Natural killer cell (primary cell): Measurements from ENCODE around the gene ZNF446. TPM values are rescaled to one million over a fixed set of nuclear protein-coding genes. Genes with fewer than 3 reads are reported as not detected.
"Not testable (repeated sequence)": the region's sequence is repeated elsewhere in the genome, so short reads cannot be mapped to it uniquely, and the experiment has no call there.

ENCODE experiments used
- ATAC-seq, 3 donors: fragments of 150-1000 bp in 2 of 3; fragments of 200-7000 bp in 1 of 3; cut with Tn5 transposase; 1 replicate in 1 of 3; 2 replicates in 2 of 3; pipeline ENCODE4 v1.10.0; 2021; ENCODE audit warnings: mild to moderate bottlenecking in 2 of 3, moderate library complexity in 2 of 3
- DNase-seq, 2 donors: peaks; one replicate each; pipeline versions ENCODE4 v3.0.0 to v3.0.0-alpha.2; 2013 to 2021; ENCODE audit warnings: mixed read lengths in 1 of 2
- H3K27ac ChIP-seq: one replicate; pipeline ENCODE4 v1.5.1; 2013; ENCODE audit warnings: mild to moderate bottlenecking, low read length
- H3K27me3 ChIP-seq: one replicate; pipeline ENCODE4 v1.6.1; 2013; ENCODE audit warnings: low read length; ENCODE audit not compliant: control insufficient read depth, insufficient read depth
- H3K36me3 ChIP-seq: one replicate; pipeline ENCODE4 v1.6.1; 2013; ENCODE audit warnings: low read length; ENCODE audit not compliant: control insufficient read depth, insufficient read depth
- H3K4me1 ChIP-seq: one replicate; pipeline ENCODE4 v1.6.1; 2013; ENCODE audit warnings: low read length; ENCODE audit not compliant: control insufficient read depth, insufficient read depth
- H3K4me3 ChIP-seq: one replicate; pipeline ENCODE4 v1.5.1; 2013; ENCODE audit warnings: low read length
- H3K9me3 ChIP-seq: one replicate; pipeline ENCODE4 v1.6.1; 2013; ENCODE audit warnings: low read length; ENCODE audit not compliant: control insufficient read depth, insufficient read depth
- H3K27ac Mint-ChIP-seq, 2 donors: one replicate each; pipeline ENCODE4 v1.8.0; 2022; ENCODE audit warnings: mild to moderate bottlenecking in 2 of 2, mixed read lengths in 2 of 2, moderate library complexity in 1 of 2
- H3K27me3 Mint-ChIP-seq, 2 donors: one replicate each; pipeline ENCODE4 v1.8.0; 2022; ENCODE audit warnings: low read depth in 2 of 2, mixed read lengths in 2 of 2
- H3K36me3 Mint-ChIP-seq: one replicate; pipeline ENCODE4 v1.8.0; 2022; ENCODE audit warnings: mixed read lengths
- H3K4me1 Mint-ChIP-seq, 2 donors: one replicate each; pipeline ENCODE4 v1.8.0; 2022; ENCODE audit warnings: mixed read lengths in 2 of 2
- H3K4me3 Mint-ChIP-seq: one replicate; pipeline ENCODE4 v1.8.0; 2022; ENCODE audit warnings: mild to moderate bottlenecking, moderate library complexity, mixed read lengths
- H3K9me3 Mint-ChIP-seq, 2 donors: one replicate each; pipeline ENCODE4 v1.8.0; 2022; ENCODE audit warnings: mixed read lengths in 2 of 2
- CTCF ChIP-seq: fragments of 200-600 bp; IDR thresholded peaks from one replicate; pipeline ENCODE4 v1.8.0; 2022; ENCODE audit warnings: antibody characterized with exemption
- WGBS: methylation state at CpG from one replicate; pipeline ENCODE4 v1.1.7; 2013; ENCODE audit warnings: missing lambda C conversion rate; ENCODE audit not compliant: insufficient coverage; 5-methylcytosine and 5-hydroxymethylcytosine counted together
- intact Hi-C: fragments of 100-400 bp; cut with micrococcal nuclease; formaldehyde crosslinking; loops from one replicate; pipeline ENCODE4 v1.14.2; 2022
- total RNA-seq, 4 donors: library from RNA; stranded (reverse); fragments of 120-200 nt in 1 of 4; gene quantifications; one replicate each; pipeline versions ENCODE4 v1.2.3 to v1.2.4, GENCODE V29; 2013 to 2022

The ZNF446 gene
- total RNA-seq, 3 donors from 2014 or later (not counting 1 experiment from before 2014, with no cell fraction given): 11.9 to 14.5 (median 13.5) TPM

GRCh38 chr19:58434217-58434616 lies 41.9 kb upstream of the ZNF446 start:
- Mint-ChIP-seq H3K4me3 (no peak overlapping the region), H3K27me3 (no peaks in the 10 kb centered on the region), H3K4me1 (peaks cover 3 to 4% of the 10 kb centered on the region in 2 donors), H3K9me3 (peaks cover 7 to 17% of the 10 kb centered on the region in 2 donors), H3K36me3 (peaks cover 50% of the 10 kb centered on the region), H3K27ac (no peak overlapping the region)
- intact Hi-C loops: no loop called here
- no peak for DNase-seq
- Histone ChIP-seq H3K4me3 (no peak overlapping the region), H3K27ac (no peak overlapping the region), H3K9me3 (peaks cover 88% of the 10 kb centered on the region), H3K36me3 (peaks cover 31% of the 10 kb centered on the region), H3K4me1 (peaks cover 4% of the 10 kb centered on the region), H3K27me3 (no peaks in the 10 kb centered on the region)
- no peak for ATAC-seq
- WGBS: 100% methylated on average over 1 of the region's 2 CpGs
- TF ChIP-seq CTCF: no peak

- Mint-ChIP-seq H3K27me3 (peaks cover 0 to 6% of the 10 kb centered on the region in 2 donors), H3K4me1 (peaks cover 25 to 27% of the 10 kb centered on the region in 2 donors), H3K4me3 (peak within 1 kb of the TSS; percentile 98), H3K9me3 (peaks cover 10 to 15% of the 10 kb centered on the region in 2 donors), H3K36me3 (peaks cover 34% of the 10 kb centered on the region), H3K27ac (peak within 1 kb of the TSS; percentile 97 to 98)
- TF ChIP-seq CTCF: no peak
- Histone ChIP-seq H3K4me3 (peak within 1 kb of the TSS; percentile 60), H3K27ac (peak within 1 kb of the TSS; percentile 87), H3K27me3 (no peaks in the 10 kb centered on the region), H3K9me3 (peaks cover 40% of the 10 kb centered on the region), H3K4me1 (peaks cover 19% of the 10 kb centered on the region), H3K36me3 (peaks cover 18% of the 10 kb centered on the region)
- peak; percentile 92 to 99 for DNase-seq
- intact Hi-C loops: loop anchor here (1.0 to 2.0 kb wide), 6 partner anchors 11 to 59 kb away; partner anchors contain the start of genes RPS5, ZNF324B and ZNF837
- ATAC-seq: peak; percentile 94 to 98 (median 96)
- 7% methylated on average over 59 of the region's 59 CpGs for WGBS
These were observed 36.3 kb upstream of the ZNF446 start, which contains the start of gene ZNF132 for GRCh38 chr19:58439576-58440554. Gene ZNF132 (minus strand): TSS chr19:58440153. CDS start chr19:58439821, 332 bp downstream.

- Mint-ChIP-seq H3K4me3 (peak overlapping the region; percentile 98), H3K4me1 (peaks cover 25 to 27% of the 10 kb centered on the region in 2 donors), H3K27me3 (peaks cover 0 to 6% of the 10 kb centered on the region in 2 donors), H3K27ac (peak overlapping the region; percentile 97 to 98), H3K9me3 (peaks cover 10 to 15% of the 10 kb centered on the region in 2 donors), H3K36me3 (peaks cover 27% of the 10 kb centered on the region)
- Histone ChIP-seq H3K27ac (peak overlapping the region; percentile 87), H3K36me3 (peaks cover 11% of the 10 kb centered on the region), H3K9me3 (peaks cover 33% of the 10 kb centered on the region), H3K4me3 (peak overlapping the region; percentile 60), H3K4me1 (peaks cover 19% of the 10 kb centered on the region), H3K27me3 (no peaks in the 10 kb centered on the region)
- TF ChIP-seq CTCF: no peak
- ATAC-seq (no peak), DNase-seq (no peak)
- intact Hi-C loops: loop anchor here (1.0 to 2.0 kb wide), 6 partner anchors 11 to 59 kb away; partner anchors contain the start of genes RPS5, ZNF324B and ZNF837
- WGBS: 19% methylated on average over 31 of the region's 31 CpGs
These were observed 35.6 kb upstream of the ZNF446 start for GRCh38 chr19:58440556-58440955.

GRCh38 chr19:58442986-58443385 lies 33.2 kb upstream of the ZNF446 start:
- WGBS: 87% methylated on average over 7 of the region's 7 CpGs
- H3K4me3 Mint-ChIP-seq, H3K27ac ChIP-seq, H3K4me3 ChIP-seq, H3K36me3 ChIP-seq, H3K27ac Mint-ChIP-seq, H3K27me3 ChIP-seq, ATAC-seq, H3K36me3 Mint-ChIP-seq, intact Hi-C loops, H3K9me3 Mint-ChIP-seq, DNase-seq: not testable (repeated sequence)
- H3K27me3 Mint-ChIP-seq: peaks cover 14% of the 10 kb centered on the region in 2 donors
- H3K9me3 ChIP-seq: peaks cover 16% of the 10 kb centered on the region
- peaks cover 25 to 27% of the 10 kb centered on the region in 2 donors for H3K4me1 Mint-ChIP-seq
- H3K4me1 ChIP-seq: peaks cover 19% of the 10 kb centered on the region

- H3K27ac Mint-ChIP-seq, ATAC-seq, H3K4me3 Mint-ChIP-seq, H3K36me3 Mint-ChIP-seq, H3K27me3 ChIP-seq, H3K9me3 Mint-ChIP-seq, H3K27ac ChIP-seq, DNase-seq, H3K4me3 ChIP-seq, intact Hi-C loops, H3K36me3 ChIP-seq: not testable (repeated sequence)
- Histone ChIP-seq H3K9me3 (peaks cover 11% of the 10 kb centered on the region), H3K4me1 (peaks cover 15% of the 10 kb centered on the region)
- WGBS: 79% methylated on average over 3 of the region's 3 CpGs
- H3K4me1 Mint-ChIP-seq: peaks cover 19 to 26% of the 10 kb centered on the region in 2 donors
- H3K27me3 Mint-ChIP-seq: peaks cover 24 to 31% of the 10 kb centered on the region in 2 donors
These were observed 27.3 kb upstream of the ZNF446 start for GRCh38 chr19:58448860-58449259.
